Heart left ventricle (tissue), 16 donors: ENCODE results near the gene PPP1R37. TPM values are rescaled to one million over a fixed set of nuclear protein-coding genes. Genes with fewer than 3 reads are reported as not detected.

Source experiments
- ATAC-seq, 4 donors: fragments of 200-7000 bp; cut with Tn5 transposase; one replicate each; pipeline ENCODE4 v1.9.1; 2020 to 2022; ENCODE audit warnings: moderate library complexity in 4 of 4, mild to moderate bottlenecking in 3 of 4, moderate number of reproducible peaks in 1 of 4
- DNase-seq, 5 donors: peaks; one replicate each; pipeline ENCODE4 v3.0.0-alpha.2; 2020
- H3K27ac ChIP-seq, 12 donors: fragments of 200-600 bp; sonication (generic) in 4 of 12; one replicate each; pipeline versions ENCODE4 v1.5.0 to v1.8.0; 2016 to 2022; ENCODE audit warnings: mild to moderate bottlenecking in 2 of 12
- H3K27me3 ChIP-seq, 9 donors: fragments of 200-600 bp; sonication (generic) in 2 of 9; one replicate each; pipeline versions ENCODE4 v1.5.1 to v1.8.0; 2016 to 2022; ENCODE audit warnings: mild to moderate bottlenecking in 3 of 9
- H3K36me3 ChIP-seq, 9 donors: fragments of 200-600 bp; sonication (generic) in 2 of 9; one replicate each; pipeline versions ENCODE4 v1.5.0 to v1.8.0; 2018 to 2022; ENCODE audit warnings: mild to moderate bottlenecking in 2 of 9
- H3K4me1 ChIP-seq, 12 donors: fragments of 200-600 bp; sonication (generic) in 4 of 12; one replicate each; pipeline versions ENCODE4 v1.5.0 to v1.8.0; 2016 to 2022; ENCODE audit warnings: mild to moderate bottlenecking in 3 of 12
- H3K4me3 ChIP-seq, 12 donors: fragments of 200-600 bp; sonication (generic) in 4 of 12; one replicate each; pipeline versions ENCODE4 v1.5.0 to v1.8.0; 2017 to 2022; ENCODE audit warnings: mild to moderate bottlenecking in 9 of 12, moderate library complexity in 4 of 12
- H3K9me3 ChIP-seq, 12 donors: fragments of 200-600 bp; sonication (generic) in 4 of 12; one replicate each; pipeline versions ENCODE4 v1.5.0 to v1.8.0; 2016 to 2022; ENCODE audit warnings: mild to moderate bottlenecking in 1 of 12
- CTCF ChIP-seq, 12 donors: fragments of 200-600 bp; sonication (generic) in 4 of 12; IDR thresholded peaks; one replicate each; pipeline versions ENCODE4 v1.5.0 to v1.8.0; 2018 to 2022; ENCODE audit warnings: antibody characterized with exemption in 12 of 12, mild to moderate bottlenecking in 5 of 12
- POLR2A ChIP-seq, 2 donors: fragments of 450-650 bp; IDR thresholded peaks; one replicate each; pipeline ENCODE4 v1.6.1; 2017; ENCODE audit warnings: antibody characterized with exemption in 2 of 2, mild to moderate bottlenecking in 2 of 2, moderate library complexity in 2 of 2
- WGBS, 4 donors: extraction: QIAGEN DNeasy Blood & Tissue Kit in 2 of 4; methylation state at CpG; one replicate each; pipeline versions ENCODE4 v1.1.5 to v1.1.7; 2013 to 2018; 5-methylcytosine and 5-hydroxymethylcytosine counted together
- intact Hi-C, 10 donors: fragments of 100-400 bp; cut with DNase I; formaldehyde crosslinking; loops; one replicate each; pipeline versions ENCODE4 v1.11.1 to v1.14.2; 2022
- polyA plus RNA-seq, 2 donors: library from polyadenylated mRNA; stranded (reverse); fragments of 200-250 nt; gene quantifications; one replicate each; pipeline ENCODE4 v1.2.3, GENCODE V29; 2013
- total RNA-seq, 9 donors: library from RNA; depleted of rRNA in 2 of 9; stranded (reverse); fragments of >200 nt in 2 of 9; fragmentation: NEBNext Ultra II Directional in 3 of 9; extraction: Animal tissue kit (Norgen Biotek cat#: 25700) in 3 of 9; gene quantifications; one replicate each; pipeline versions ENCODE4 v1.1.0 to v1.2.4, GENCODE V29; 2016 to 2023
- donor health status: ischemic (EF 13 %, LVEDD 7.1; RV severe dilation, severe dysfunction).
- donor health status: healthy with polysubstance abuse.
- donor health status: DM: no; HTN: yes; CAD: no.
- donor health status: DM: no; HTN: no; CAD: no.
- donor health status: ischemic (EF 25% LVEDD 6.9; RV normal size, moderate dysfunction).
- donor health status: ischemic (EF 25% LVEDD 5.7; RV mildly dilated, moderate dysfunction).
- donor health status: healthy.
- donor health status: DM: yes; HTN: yes; CAD: no.
- donor health status: ischemic (EF 35%, LVEDD 5.7; RV mildly dilated, moderate dysfunction).
- donor health status: nonischemic (EF 11% LVEDD 7.7; RV severe dilation, severe dysfunction).
- donor health status: DM: yes; HTN: yes; CAD: no.
- donor health status: PGD.
- donor health status: ischemic (EF 29% LVEDD 5.4; RV normal size, mild dysfunction).
- donor health status: nonischemic (EF 23%, LVEDD 6.1; RV moderate dilation, normal function).

PPP1R37 gene
- total and polyA plus RNA-seq, 11 donors, result 16.0 to 33.7 (median 18.9) TPM

- Histone ChIP-seq H3K4me1 (peaks cover 13 to 87% (median 70%) of the 10 kb centered on the region in 12 donors), H3K4me3 (peak overlapping the region in 1 of 12 donors; percentile 96), H3K36me3 (no peaks in the 10 kb centered on the region), H3K9me3 (no peaks in the 10 kb centered on the region), H3K27ac (no peak overlapping the region), H3K27me3 (no peaks in the 10 kb centered on the region)
- TF ChIP-seq POLR2A (IDR thresholded peaks at IDR 0.05) (no peak), CTCF (IDR thresholded peaks at IDR 0.05) (no peak)
- DNase-seq (no peak), ATAC-seq (no peak)
- intact Hi-C loops, result loop anchor here in 1 of 10 donors (10.0 kb wide), 1 partner anchor 79 kb away; the partner anchor contains the start of genes BLOC1S3 and TRAPPC6A
- WGBS, 4 donors, result 90 to 92% (median 91%) methylated on average over 14 of the region's 14 CpGs
Measured at GRCh38 chr19:45095496-45096413, 2.8 kb downstream of the PPP1R37 start.

- Histone ChIP-seq H3K27me3 (no peaks in the 10 kb centered on the region), H3K9me3 (no peaks in the 10 kb centered on the region), H3K36me3 (no peaks in the 10 kb centered on the region), H3K4me1 (peaks cover 13 to 88% (median 66%) of the 10 kb centered on the region in 12 donors), H3K4me3 (no peak overlapping the region), H3K27ac (no peak overlapping the region)
- 85 to 94% (median 87%) methylated on average over 7 of the region's 7 CpGs for WGBS, 4 donors
- ATAC-seq (no peak), DNase-seq (no peak)
- TF ChIP-seq POLR2A (IDR thresholded peaks at IDR 0.05), result no peak
- TF ChIP-seq CTCF (IDR thresholded peaks at IDR 0.05), result no peak
- intact Hi-C loops, result loop anchor here in 1 of 10 donors (10.0 kb wide), 1 partner anchor 78 kb away; the partner anchor contains the start of genes BLOC1S3 and TRAPPC6A
Measured at GRCh38 chr19:45096700-45097099, 3.7 kb downstream of the PPP1R37 start.

- intact Hi-C loops, result loop anchor here in 1 of 10 donors (10.0 kb wide), 1 partner anchor 77 kb away; the partner anchor contains the start of genes BLOC1S3 and TRAPPC6A
- H3K4me1 ChIP-seq, result peaks cover 13 to 85% (median 68%) of the 10 kb centered on the region in 12 donors
- WGBS, 4 donors, result 83 to 86% (median 85%) methylated on average over 7 of the region's 7 CpGs
- DNase-seq, result no peak
- no peaks in the 10 kb centered on the region for H3K36me3 ChIP-seq
- TF ChIP-seq CTCF (IDR thresholded peaks at IDR 0.05), result no peak
- TF ChIP-seq POLR2A (IDR thresholded peaks at IDR 0.05), result no peak
- ATAC-seq, result no peak
- peak overlapping the region in 4 of 12 donors; percentile 14 to 75 (median 66) for H3K27ac ChIP-seq
- H3K4me3 ChIP-seq, result no peak overlapping the region
- H3K9me3 ChIP-seq, result no peaks in the 10 kb centered on the region
- H3K27me3 ChIP-seq, result no peaks in the 10 kb centered on the region
Measured at GRCh38 chr19:45097450-45097775, 4.4 kb downstream of the PPP1R37 start.
